ENCODE measurements around the gene CYP4B1.

Gene CYP4B1

GRCh38 chr1:46802901-46803574, 4.2 kb downstream of the CYP4B1 start:
- TF ChIP-seq, protein P1, sequence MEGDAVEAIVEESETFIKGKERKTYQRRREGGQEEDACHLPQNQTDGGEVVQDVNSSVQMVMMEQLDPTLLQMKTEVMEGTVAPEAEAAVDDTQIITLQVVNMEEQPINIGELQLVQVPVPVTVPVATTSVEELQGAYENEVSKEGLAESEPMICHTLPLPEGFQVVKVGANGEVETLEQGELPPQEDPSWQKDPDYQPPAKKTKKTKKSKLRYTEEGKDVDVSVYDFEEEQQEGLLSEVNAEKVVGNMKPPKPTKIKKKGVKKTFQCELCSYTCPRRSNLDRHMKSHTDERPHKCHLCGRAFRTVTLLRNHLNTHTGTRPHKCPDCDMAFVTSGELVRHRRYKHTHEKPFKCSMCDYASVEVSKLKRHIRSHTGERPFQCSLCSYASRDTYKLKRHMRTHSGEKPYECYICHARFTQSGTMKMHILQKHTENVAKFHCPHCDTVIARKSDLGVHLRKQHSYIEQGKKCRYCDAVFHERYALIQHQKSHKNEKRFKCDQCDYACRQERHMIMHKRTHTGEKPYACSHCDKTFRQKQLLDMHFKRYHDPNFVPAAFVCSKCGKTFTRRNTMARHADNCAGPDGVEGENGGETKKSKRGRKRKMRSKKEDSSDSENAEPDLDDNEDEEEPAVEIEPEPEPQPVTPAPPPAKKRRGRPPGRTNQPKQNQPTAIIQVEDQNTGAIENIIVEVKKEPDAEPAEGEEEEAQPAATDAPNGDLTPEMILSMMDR (IDR thresholded peaks at IDR 0.05; ENCODE audit: borderline replicate concordance, control extremely low read depth, extremely low read depth, insufficient read depth, missing control alignments), result no peak
- in situ Hi-C loops (cut with MboI; ENCODE audit: low sequenced_read_pairs, unreplicated experiment), result no loop called here
- no peak for DNase-seq (ENCODE audit: low spot score)

DNA sequence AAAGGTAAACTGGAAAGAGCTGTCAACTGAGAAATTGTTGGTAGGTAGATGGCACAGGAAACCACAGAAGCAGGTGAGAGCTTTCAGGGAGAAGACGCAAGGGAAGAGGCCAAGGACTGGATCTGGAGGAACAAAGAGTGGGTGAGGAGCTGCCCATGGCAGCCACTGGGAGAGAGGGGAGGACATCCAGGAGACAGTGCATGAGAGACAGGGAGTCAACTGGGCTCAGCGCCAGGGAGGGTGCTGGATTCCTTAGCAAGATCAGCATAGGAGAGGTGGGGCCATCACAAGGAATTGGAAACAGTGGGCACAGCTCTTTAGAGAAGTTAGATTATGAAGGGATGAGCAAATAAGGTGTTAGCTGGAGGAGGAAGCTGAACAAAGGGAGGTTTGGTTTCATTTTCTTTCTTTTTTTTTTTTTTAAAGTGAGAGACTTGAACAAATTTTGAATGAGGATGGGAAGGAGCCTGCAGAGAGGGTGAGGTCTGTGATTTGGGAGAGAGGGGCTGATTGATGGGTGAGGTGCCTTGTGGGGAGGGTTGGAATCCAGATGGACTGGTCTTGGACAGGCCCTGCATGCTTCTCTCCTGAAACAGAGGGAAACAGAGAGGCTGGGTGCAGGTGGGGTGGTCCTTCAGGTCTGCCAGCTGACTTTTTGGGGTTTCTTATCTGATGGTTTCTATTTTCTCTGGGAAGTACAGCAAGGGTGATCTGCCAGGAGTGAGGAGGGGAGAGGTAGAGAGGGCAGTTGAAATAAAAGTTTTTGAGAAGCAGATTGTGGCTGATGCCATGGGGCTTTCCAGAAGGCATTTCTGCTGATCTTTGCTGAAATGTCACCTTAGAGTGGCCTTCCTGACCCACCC, 5.4 kb downstream of the CYP4B1 start:
- TF ChIP-seq, protein P1 (IDR thresholded peaks at IDR 0.05; ENCODE audit: borderline replicate concordance, control extremely low read depth, extremely low read depth, insufficient read depth, missing control alignments), result no peak
- no peak for DNase-seq (ENCODE audit: low spot score)
- in situ Hi-C loops (cut with MboI; ENCODE audit: low sequenced_read_pairs, unreplicated experiment), result no loop called here

GRCh38 chr1:46804926-46805325, 6.1 kb downstream of the CYP4B1 start:
- in situ Hi-C loops (cut with MboI; ENCODE audit: low sequenced_read_pairs, unreplicated experiment), result no loop called here
- TF ChIP-seq, protein P1 (IDR thresholded peaks at IDR 0.05; ENCODE audit: borderline replicate concordance, control extremely low read depth, extremely low read depth, insufficient read depth, missing control alignments), result no peak
- no peak for DNase-seq (ENCODE audit: low spot score)

DNA sequence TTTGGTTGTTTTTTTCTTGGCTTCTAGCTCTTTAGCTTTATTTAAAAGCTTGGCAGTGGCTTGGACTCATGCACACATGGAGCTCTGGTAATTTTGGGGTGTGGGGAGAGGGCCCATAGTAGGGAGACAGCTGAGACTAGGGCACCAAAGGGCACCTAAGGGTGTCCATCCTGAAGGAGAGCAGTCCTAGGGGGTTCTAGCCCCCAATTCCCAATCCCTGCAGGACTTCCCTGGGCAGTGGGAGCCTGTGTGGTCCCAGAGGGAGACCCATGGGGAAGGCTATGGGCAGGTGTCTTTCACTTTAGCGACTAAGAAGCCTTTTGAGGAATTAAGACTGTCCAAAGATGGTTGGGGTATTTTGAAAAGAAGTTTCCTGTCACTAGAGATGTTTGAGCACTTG, 6.9 kb downstream of the CYP4B1 start:
- in situ Hi-C loops (cut with MboI; ENCODE audit: low sequenced_read_pairs, unreplicated experiment), result no loop called here
- no peak for DNase-seq (ENCODE audit: low spot score)

DNA sequence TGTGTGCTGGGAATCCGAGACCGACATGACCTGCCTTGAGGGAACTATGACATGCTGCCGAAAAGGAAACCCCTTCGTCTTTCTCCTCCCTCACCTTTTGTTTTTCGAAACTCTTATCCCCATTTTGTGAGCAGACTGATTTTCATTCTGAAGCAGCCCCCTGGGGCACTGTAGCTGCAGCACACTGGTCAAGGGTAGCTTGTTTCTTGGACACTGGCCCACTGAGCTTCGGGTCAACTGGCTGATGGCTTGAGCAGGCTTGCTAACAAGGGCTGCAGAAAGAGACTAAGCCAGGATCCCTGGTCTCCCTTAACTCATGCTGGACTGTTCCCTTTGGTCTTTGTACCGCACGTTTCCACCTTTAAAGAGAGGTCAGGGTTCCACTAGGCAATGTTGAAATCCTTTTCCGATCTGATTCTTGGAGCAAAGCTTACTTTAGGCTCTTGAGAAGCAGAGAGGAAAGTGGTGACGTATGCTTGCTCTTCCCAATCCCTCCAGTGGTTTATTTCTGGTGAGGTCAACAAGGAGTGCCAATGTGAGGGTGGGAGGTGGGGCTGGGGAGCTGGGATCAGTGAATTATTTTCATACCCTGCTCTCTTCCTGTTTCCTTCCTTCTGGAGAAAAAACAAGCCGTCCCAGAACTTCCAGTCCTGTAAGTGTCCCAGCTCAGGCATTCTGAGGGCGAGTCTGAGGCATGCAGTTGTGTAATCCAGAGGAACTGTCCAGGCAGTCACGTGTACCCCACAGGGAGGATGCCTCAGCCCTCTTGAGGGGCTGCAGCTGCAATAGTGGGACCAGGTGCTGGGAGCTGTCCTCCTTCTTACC, 7.6 kb downstream of the CYP4B1 start:
- peak; percentile 1 for DNase-seq (ENCODE audit: low spot score)
- in situ Hi-C loops (cut with MboI; ENCODE audit: low sequenced_read_pairs, unreplicated experiment), result no loop called here
- TF ChIP-seq, protein P1 (IDR thresholded peaks at IDR 0.05; ENCODE audit: borderline replicate concordance, control extremely low read depth, extremely low read depth, insufficient read depth, missing control alignments), result no peak

More for the DNA sequence above, 6.9 kb downstream of the CYP4B1 start:
- TF ChIP-seq, protein P1 (IDR thresholded peaks at IDR 0.05; ENCODE audit: borderline replicate concordance, control extremely low read depth, extremely low read depth, insufficient read depth, missing control alignments), result no peak
